HCT116 (cell line): Measurements from ENCODE around the gene ARHGEF19. TPM values are rescaled to one million over a fixed set of nuclear protein-coding genes. Genes with fewer than 3 reads are reported as not detected.

ENCODE experiments used
- ATAC-seq: fragments of 200-7000 bp; cut with Tn5 transposase; 2 replicates; pipeline ENCODE4 v1.9.1; 2020; ENCODE audit warnings: mild to moderate bottlenecking, moderate library complexity
- BruUV-seq: library from RNA; stranded (reverse); fragments of 400-500 nt; replicated peaks from 2 replicates; lab custom pipeline; 2021; lab: Mats Ljungman, UMichigan
- CTCF ChIA-PET: fragments of 300-600 bp; sonication (Branson Sonifier 250); formaldehyde crosslinking; loops from one replicate; lab custom pipeline; 2021; ENCODE audit warnings: antibody characterized with exemption; lab: Charles Lee
- POLR2A ChIA-PET: fragments of 300-600, 350-600 bp; sonication (Branson Sonifier 250); formaldehyde crosslinking; loops from one replicate; lab custom pipeline; 2021; ENCODE audit warnings: antibody characterized with exemption; lab: Charles Lee
- RAD21 ChIA-PET, 2 experiments: fragments of 300-600 bp; sonication (Branson Sonifier 250); formaldehyde crosslinking; loops; one replicate each; lab custom pipeline; 2023; ENCODE audit warnings: low total read pairs in 2 of 2; ENCODE audit not compliant: uncharacterized antibody in 2 of 2, unreplicated experiment in 2 of 2, low non-redundant PET in 1 of 2; lab: Charles Lee
- DNase-seq: peaks from one replicate; pipeline ENCODE4 v3.0.0-alpha.2; 2010; ENCODE audit warnings: low read depth, low spot score
- H2AFZ ChIP-seq: fragments of 200-600 bp; shearing (Covaris generic), sonication (generic); 2 replicates; pipeline ENCODE4 v1.6.1; 2017; ENCODE audit warnings: low read depth, mixed run types, mixed read lengths, antibody characterized with exemption, low read length; ENCODE audit not compliant: poor library complexity, severe bottlenecking
- H3K27ac ChIP-seq: 2 replicates; pipeline ENCODE4 v1.5.1; 2012; ENCODE audit warnings: low read depth, low read length
- H3K27me3 ChIP-seq: fragments of 200-600 bp; sonication (generic); 2 replicates; pipeline ENCODE4 v1.6.1; 2016; ENCODE audit warnings: mixed run types, low read length, mixed read lengths; ENCODE audit not compliant: insufficient read depth
- H3K36me3 ChIP-seq, 2 experiments: fragments of 200-500 bp in 1 of 2; fragments of 200-600 bp in 1 of 2; sonication (Bioruptor generic) in 1 of 2; sonication (generic) in 1 of 2; 2 replicates each; pipeline versions ENCODE4 v1.5.1 to v1.6.1; 2014 to 2016; ENCODE audit warnings: low read length in 2 of 2, inconsistent platforms in 1 of 2, mixed read lengths in 1 of 2, mixed run types in 1 of 2; ENCODE audit not compliant: insufficient read depth in 2 of 2, control insufficient read depth in 1 of 2
- H3K4me1 ChIP-seq, 2 experiments: fragments of 200-600 bp in 1 of 2; sonication (generic) in 1 of 2; 2 replicates each; pipeline versions ENCODE4 v1.5.1 to v1.6.1; 2012 to 2017; ENCODE audit warnings: low read length in 2 of 2, inconsistent platforms in 1 of 2, mild to moderate bottlenecking in 1 of 2, mixed read lengths in 1 of 2, mixed run types in 1 of 2, moderate library complexity in 1 of 2; ENCODE audit not compliant: insufficient read depth in 2 of 2, control insufficient read depth in 1 of 2
- H3K4me2 ChIP-seq: fragments of 200-600 bp; sonication (generic); 2 replicates; pipeline ENCODE4 v1.6.1; 2017; ENCODE audit warnings: mixed run types, low read length, mixed read lengths
- H3K4me3 ChIP-seq, 2 experiments: fragments of 200-600 bp in 1 of 2; sonication (generic) in 1 of 2; replicated peaks in 1 of 2; 2 replicates each; pipeline ENCODE4 v1.5.1; 2011 to 2016; ENCODE audit warnings: low read length in 2 of 2, control low read depth in 1 of 2, low read depth in 1 of 2, mild to moderate bottlenecking in 1 of 2, mixed read lengths in 1 of 2, mixed run types in 1 of 2
- H3K79me2 ChIP-seq: fragments of 200-600 bp; sonication (generic); 2 replicates; pipeline ENCODE4 v1.6.1; 2017; ENCODE audit warnings: mild to moderate bottlenecking, mixed run types, low read length, moderate library complexity, mixed read lengths; ENCODE audit not compliant: insufficient read depth
- H3K9ac ChIP-seq: fragments of 200-600 bp; sonication (generic); 2 replicates; pipeline ENCODE4 v1.6.1; 2016; ENCODE audit warnings: low read length, mixed read lengths
- H3K9me2 ChIP-seq: fragments of 200-600 bp; sonication (generic), shearing (Covaris generic); 2 replicates; pipeline ENCODE4 v1.6.1; 2017; ENCODE audit warnings: mixed run types, mild to moderate bottlenecking, moderate library complexity; ENCODE audit not compliant: insufficient read depth
- H3K9me3 ChIP-seq, 2 experiments: fragments of 200-500 bp in 1 of 2; fragments of 200-600 bp in 1 of 2; sonication (Bioruptor generic) in 1 of 2; sonication (generic) in 1 of 2; 2 replicates each; pipeline ENCODE4 v1.6.1; 2014 to 2017; ENCODE audit warnings: low read length in 2 of 2, mixed read lengths in 2 of 2, inconsistent platforms in 1 of 2, low read depth in 1 of 2, mild to moderate bottlenecking in 1 of 2, mixed run types in 1 of 2, moderate library complexity in 1 of 2; ENCODE audit not compliant: control insufficient read depth in 1 of 2, insufficient read depth in 1 of 2
- H4K20me1 ChIP-seq: fragments of 200-600 bp; sonication (generic), shearing (Covaris generic); 2 replicates; pipeline ENCODE4 v1.6.1; 2017; ENCODE audit warnings: mixed run types, mild to moderate bottlenecking, moderate library complexity; ENCODE audit not compliant: insufficient read depth
- CBX3 ChIP-seq: IDR thresholded peaks from 2 replicates; pipeline ENCODE4 v1.6.1; 2012; ENCODE audit warnings: low read depth
- RAD21 ChIP-seq: IDR thresholded peaks from 2 replicates; pipeline ENCODE4 v1.6.1; 2012; ENCODE audit warnings: low read depth, mild to moderate bottlenecking
- SIN3A ChIP-seq: IDR thresholded peaks from 2 replicates; pipeline ENCODE4 v1.6.1; 2012; ENCODE audit warnings: low read depth
- SP1 ChIP-seq: IDR thresholded peaks from 2 replicates; pipeline ENCODE4 v1.6.1; 2012; ENCODE audit warnings: low read depth
- SRF ChIP-seq: IDR thresholded peaks from 2 replicates; pipeline ENCODE4 v1.6.1; 2012; ENCODE audit warnings: low read depth
- TCF7L2 ChIP-seq: IDR thresholded peaks from 2 replicates; pipeline ENCODE4 v1.7.0; 2011; ENCODE audit warnings: borderline replicate concordance, inconsistent platforms; ENCODE audit not compliant: insufficient read depth, insufficient read length; ENCODE audit errors: extremely low read depth
- ZFX ChIP-seq: fragments of 450-650 bp; IDR thresholded peaks from 2 replicates; pipeline ENCODE4 v1.6.1; 2017
- intact Hi-C: fragments of 100-400 bp; cut with micrococcal nuclease; formaldehyde crosslinking; loops from 2 replicates; pipeline ENCODE4 v1.10.0; 2022
- total RNA-seq: library from RNA; stranded (reverse); gene quantifications from one replicate; pipeline ENCODE4 v1.2.1, GENCODE V29; 2021; ENCODE audit not compliant: unreplicated experiment
- TF ChIP-seq, protein P1 (sequence below): IDR thresholded peaks from 2 replicates; pipeline ENCODE4 v1.6.1; 2012; ENCODE audit warnings: low read depth
- TF ChIP-seq, protein P2 (sequence below): IDR thresholded peaks from 2 replicates; pipeline ENCODE4 v1.6.1; 2011; ENCODE audit warnings: mild to moderate bottlenecking, low read length, moderate library complexity; ENCODE audit not compliant: insufficient replicate concordance; ENCODE audit errors: extremely low read depth

Gene ARHGEF19
- total RNA-seq, 1 experiment from 2014 or later: 59.7 TPM

DNA sequence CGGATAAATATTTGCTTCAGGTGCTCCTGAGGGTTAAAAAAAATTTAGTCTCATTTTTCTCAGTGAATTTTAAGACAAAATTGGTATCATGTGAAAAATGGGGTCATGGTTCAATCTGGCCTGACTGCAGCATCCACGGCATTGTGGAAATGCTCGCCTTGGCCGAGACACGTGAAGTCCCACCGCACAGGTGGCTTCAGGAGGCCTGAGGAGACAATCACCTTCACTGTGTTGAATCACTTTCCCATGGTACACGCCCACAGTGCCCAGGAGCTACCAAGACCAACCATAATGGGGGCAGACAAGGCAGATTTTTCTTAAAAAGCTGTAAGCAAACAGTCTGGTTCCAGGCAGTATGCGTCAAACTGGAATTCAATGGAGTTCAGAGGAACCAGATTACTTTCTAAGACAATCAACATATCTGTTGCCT, 35.6 kb upstream of the ARHGEF19 start:
- BruUV-seq: no TSS peak
- H3K27ac ChIP-seq: no peak overlapping the region
- H3K9me3 ChIP-seq: no peaks in the 10 kb centered on the region
- no peaks in the 10 kb centered on the region for H4K20me1 ChIP-seq
- intact Hi-C loops: no loop called here
- H3K27me3 ChIP-seq: no peaks in the 10 kb centered on the region
- ATAC-seq: no peak
- H3K4me3 ChIP-seq: no peak overlapping the region
- H3K4me2 ChIP-seq: no peak overlapping the region
- ChIA-PET CTCF (interaction anchor here (0.6 to 2.4 kb wide), 6 partner anchors 10 to 169 kb away, joined by 3 to 10 read pairs (median 4); partner anchors contain the start of gene CPLANE2), RAD21 (interaction anchor here in 1 of 2 experiments (1.1 kb wide), 1 partner anchor 115 kb away, joined by 3 read pairs; no protein-coding TSS in a partner anchor), POLR2A (interaction anchor here (1.5 kb wide), 2 partner anchors 11 to 36 kb away, joined by 3 to 4 read pairs; partner anchors contain the start of genes ARHGEF19 and CPLANE2)
- TF ChIP-seq TCF7L2 (no peak), SP1 (no peak), RAD21 (no peak), SRF (no peak), SIN3A (no peak), ZFX (no peak), CBX3 (no peak)
- TF ChIP-seq, protein P1, sequence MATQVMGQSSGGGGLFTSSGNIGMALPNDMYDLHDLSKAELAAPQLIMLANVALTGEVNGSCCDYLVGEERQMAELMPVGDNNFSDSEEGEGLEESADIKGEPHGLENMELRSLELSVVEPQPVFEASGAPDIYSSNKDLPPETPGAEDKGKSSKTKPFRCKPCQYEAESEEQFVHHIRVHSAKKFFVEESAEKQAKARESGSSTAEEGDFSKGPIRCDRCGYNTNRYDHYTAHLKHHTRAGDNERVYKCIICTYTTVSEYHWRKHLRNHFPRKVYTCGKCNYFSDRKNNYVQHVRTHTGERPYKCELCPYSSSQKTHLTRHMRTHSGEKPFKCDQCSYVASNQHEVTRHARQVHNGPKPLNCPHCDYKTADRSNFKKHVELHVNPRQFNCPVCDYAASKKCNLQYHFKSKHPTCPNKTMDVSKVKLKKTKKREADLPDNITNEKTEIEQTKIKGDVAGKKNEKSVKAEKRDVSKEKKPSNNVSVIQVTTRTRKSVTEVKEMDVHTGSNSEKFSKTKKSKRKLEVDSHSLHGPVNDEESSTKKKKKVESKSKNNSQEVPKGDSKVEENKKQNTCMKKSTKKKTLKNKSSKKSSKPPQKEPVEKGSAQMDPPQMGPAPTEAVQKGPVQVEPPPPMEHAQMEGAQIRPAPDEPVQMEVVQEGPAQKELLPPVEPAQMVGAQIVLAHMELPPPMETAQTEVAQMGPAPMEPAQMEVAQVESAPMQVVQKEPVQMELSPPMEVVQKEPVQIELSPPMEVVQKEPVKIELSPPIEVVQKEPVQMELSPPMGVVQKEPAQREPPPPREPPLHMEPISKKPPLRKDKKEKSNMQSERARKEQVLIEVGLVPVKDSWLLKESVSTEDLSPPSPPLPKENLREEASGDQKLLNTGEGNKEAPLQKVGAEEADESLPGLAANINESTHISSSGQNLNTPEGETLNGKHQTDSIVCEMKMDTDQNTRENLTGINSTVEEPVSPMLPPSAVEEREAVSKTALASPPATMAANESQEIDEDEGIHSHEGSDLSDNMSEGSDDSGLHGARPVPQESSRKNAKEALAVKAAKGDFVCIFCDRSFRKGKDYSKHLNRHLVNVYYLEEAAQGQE: no peak
- TF ChIP-seq, protein P2, sequence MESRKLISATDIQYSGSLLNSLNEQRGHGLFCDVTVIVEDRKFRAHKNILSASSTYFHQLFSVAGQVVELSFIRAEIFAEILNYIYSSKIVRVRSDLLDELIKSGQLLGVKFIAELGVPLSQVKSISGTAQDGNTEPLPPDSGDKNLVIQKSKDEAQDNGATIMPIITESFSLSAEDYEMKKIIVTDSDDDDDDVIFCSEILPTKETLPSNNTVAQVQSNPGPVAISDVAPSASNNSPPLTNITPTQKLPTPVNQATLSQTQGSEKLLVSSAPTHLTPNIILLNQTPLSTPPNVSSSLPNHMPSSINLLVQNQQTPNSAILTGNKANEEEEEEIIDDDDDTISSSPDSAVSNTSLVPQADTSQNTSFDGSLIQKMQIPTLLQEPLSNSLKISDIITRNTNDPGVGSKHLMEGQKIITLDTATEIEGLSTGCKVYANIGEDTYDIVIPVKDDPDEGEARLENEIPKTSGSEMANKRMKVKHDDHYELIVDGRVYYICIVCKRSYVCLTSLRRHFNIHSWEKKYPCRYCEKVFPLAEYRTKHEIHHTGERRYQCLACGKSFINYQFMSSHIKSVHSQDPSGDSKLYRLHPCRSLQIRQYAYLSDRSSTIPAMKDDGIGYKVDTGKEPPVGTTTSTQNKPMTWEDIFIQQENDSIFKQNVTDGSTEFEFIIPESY: no peak
- H3K36me3 ChIP-seq: peaks cover 4 to 22% of the 10 kb centered on the region in 2 experiments; a peak in 1 of 4 replicates
- no peak overlapping the region for H2AFZ ChIP-seq
- H3K9me2 ChIP-seq: no peaks in the 10 kb centered on the region
- DNase-seq: no peak
- peaks cover 5 to 22% of the 10 kb centered on the region in 2 experiments for H3K4me1 ChIP-seq
- no peak overlapping the region for H3K9ac ChIP-seq
- H3K79me2 ChIP-seq: no peaks in the 10 kb centered on the region
